Thyroid gland (tissue), 4 donors: Measurements from ENCODE around the gene APP. TPM values are rescaled to one million over a fixed set of nuclear protein-coding genes. Genes with fewer than 3 reads are reported as not detected.

Experiments used
- DNase-seq, 2 donors: peaks; one replicate each; pipeline ENCODE4 v3.0.0-alpha.2; 2019
- H3K27ac ChIP-seq, 3 donors: fragments of 200-600 bp; sonication (generic); 1 replicate in 2 of 3; 2 replicates in 1 of 3; pipeline ENCODE4 v1.5.1; 2016 to 2019; ENCODE audit warnings: mild to moderate bottlenecking in 1 of 3, moderate library complexity in 1 of 3
- H3K27me3 ChIP-seq: fragments of 200-600 bp; sonication (generic); one replicate; pipeline ENCODE4 v1.5.1; 2019
- H3K36me3 ChIP-seq, 2 donors: fragments of 200-600 bp; sonication (generic); one replicate each; pipeline ENCODE4 v1.5.1; 2016 to 2019
- H3K4me1 ChIP-seq, 2 donors: fragments of 200-600 bp; sonication (generic); one replicate each; pipeline ENCODE4 v1.5.1; 2017 to 2019
- H3K4me3 ChIP-seq, 3 donors: fragments of 200-600 bp; sonication (generic); replicated peaks in 1 of 3; 1 replicate in 2 of 3; 2 replicates in 1 of 3; pipeline ENCODE4 v1.5.1; 2016; ENCODE audit warnings: mild to moderate bottlenecking in 1 of 3
- H3K9me3 ChIP-seq: fragments of 200-600 bp; sonication (generic); one replicate; pipeline ENCODE4 v1.5.1; 2017
- POLR2A ChIP-seq, 2 donors: fragments of 450-650 bp; IDR thresholded peaks; one replicate each; pipeline ENCODE4 v1.6.1; 2017; ENCODE audit warnings: antibody characterized with exemption in 2 of 2, mild to moderate bottlenecking in 2 of 2, moderate library complexity in 1 of 2
- WGBS, 2 donors: methylation state at CpG; one replicate each; pipeline ENCODE4 v1.1.5; 2017; 5-methylcytosine and 5-hydroxymethylcytosine counted together
- intact Hi-C: fragments of 100-400 bp; cut with DNase I; formaldehyde crosslinking; loops from one replicate; pipeline ENCODE4 v1.15.1; 2023
- total RNA-seq, 4 donors: library from RNA; depleted of rRNA; stranded (reverse); fragments of >200 nt; gene quantifications; one replicate each; pipeline ENCODE4 v1.2.3, GENCODE V29; 2016
- TF ChIP-seq, protein P1 (sequence below), 6 experiments: fragments of 200-600 bp in 3 of 6; fragments of 450-650 bp in 3 of 6; sonication (generic) in 3 of 6; IDR thresholded peaks; one replicate each; pipeline ENCODE4 v1.5.1; 2016 to 2019; ENCODE audit warnings: antibody characterized with exemption in 6 of 6, mild to moderate bottlenecking in 2 of 6, inconsistent platforms in 1 of 6, moderate library complexity in 1 of 6

Gene APP
- total RNA-seq, 4 donors from 2014 or later = 513 to 716 (median 676) TPM

- intact Hi-C loops = no loop called here
- WGBS, 2 donors = 79 to 91% methylated on average over 2 of the region's 2 CpGs
- DNase-seq = no peak
Measured at GRCh38 chr21:25953659-25954058, 216.9 kb downstream of the APP start.

GRCh38 chr21:25953196-25953595 lies 217.4 kb downstream of the APP start:
- Histone ChIP-seq H3K4me3 (no peak overlapping the region), H3K9me3 (no peaks in the 10 kb centered on the region), H3K36me3 (peaks cover 8 to 14% of the 10 kb centered on the region in 2 donors), H3K4me1 (no peaks in the 10 kb centered on the region), H3K27ac (no peak overlapping the region), H3K27me3 (no peaks in the 10 kb centered on the region)
- 90 to 97% methylated on average over 3 of the region's 3 CpGs for WGBS, 2 donors
- TF ChIP-seq POLR2A (IDR thresholded peaks at IDR 0.05) = no peak
- TF ChIP-seq, protein P1, sequence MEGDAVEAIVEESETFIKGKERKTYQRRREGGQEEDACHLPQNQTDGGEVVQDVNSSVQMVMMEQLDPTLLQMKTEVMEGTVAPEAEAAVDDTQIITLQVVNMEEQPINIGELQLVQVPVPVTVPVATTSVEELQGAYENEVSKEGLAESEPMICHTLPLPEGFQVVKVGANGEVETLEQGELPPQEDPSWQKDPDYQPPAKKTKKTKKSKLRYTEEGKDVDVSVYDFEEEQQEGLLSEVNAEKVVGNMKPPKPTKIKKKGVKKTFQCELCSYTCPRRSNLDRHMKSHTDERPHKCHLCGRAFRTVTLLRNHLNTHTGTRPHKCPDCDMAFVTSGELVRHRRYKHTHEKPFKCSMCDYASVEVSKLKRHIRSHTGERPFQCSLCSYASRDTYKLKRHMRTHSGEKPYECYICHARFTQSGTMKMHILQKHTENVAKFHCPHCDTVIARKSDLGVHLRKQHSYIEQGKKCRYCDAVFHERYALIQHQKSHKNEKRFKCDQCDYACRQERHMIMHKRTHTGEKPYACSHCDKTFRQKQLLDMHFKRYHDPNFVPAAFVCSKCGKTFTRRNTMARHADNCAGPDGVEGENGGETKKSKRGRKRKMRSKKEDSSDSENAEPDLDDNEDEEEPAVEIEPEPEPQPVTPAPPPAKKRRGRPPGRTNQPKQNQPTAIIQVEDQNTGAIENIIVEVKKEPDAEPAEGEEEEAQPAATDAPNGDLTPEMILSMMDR (IDR thresholded peaks at IDR 0.05) = no peak
- no peak for DNase-seq
- intact Hi-C loops = no loop called here

More at GRCh38 chr21:25953659-25954058, 216.9 kb downstream of the APP start:
- Histone ChIP-seq H3K36me3 (peaks cover 8 to 14% of the 10 kb centered on the region in 2 donors), H3K27ac (no peak overlapping the region), H3K27me3 (no peaks in the 10 kb centered on the region), H3K9me3 (no peaks in the 10 kb centered on the region), H3K4me1 (no peaks in the 10 kb centered on the region), H3K4me3 (no peak overlapping the region)
- TF ChIP-seq, protein P1 (IDR thresholded peaks at IDR 0.05) = no peak
- TF ChIP-seq POLR2A (IDR thresholded peaks at IDR 0.05) = no peak

GRCh38 chr21:25952306-25952705 lies 218.3 kb downstream of the APP start:
- no peak for DNase-seq
- no peak overlapping the region for H3K27ac ChIP-seq
- no peaks in the 10 kb centered on the region for H3K9me3 ChIP-seq
- WGBS, 2 donors = 88 to 90% methylated on average over 1 of the region's 1 CpG
- H3K4me1 ChIP-seq = no peaks in the 10 kb centered on the region
- intact Hi-C loops = no loop called here
- peaks cover 8 to 14% of the 10 kb centered on the region in 2 donors for H3K36me3 ChIP-seq
- no peak for TF ChIP-seq POLR2A (IDR thresholded peaks at IDR 0.05)
- TF ChIP-seq, protein P1 (IDR thresholded peaks at IDR 0.05) = no peak
- no peak overlapping the region for H3K4me3 ChIP-seq
- H3K27me3 ChIP-seq = no peaks in the 10 kb centered on the region

GRCh38 chr21:25949701-25950100 lies 220.9 kb downstream of the APP start:
- WGBS, 2 donors = 0% methylated on average over 1 of the region's 1 CpG; no CpG with 5 or more reads in 1 of the 2 donors
- H3K27ac ChIP-seq = no peak overlapping the region

DNA sequence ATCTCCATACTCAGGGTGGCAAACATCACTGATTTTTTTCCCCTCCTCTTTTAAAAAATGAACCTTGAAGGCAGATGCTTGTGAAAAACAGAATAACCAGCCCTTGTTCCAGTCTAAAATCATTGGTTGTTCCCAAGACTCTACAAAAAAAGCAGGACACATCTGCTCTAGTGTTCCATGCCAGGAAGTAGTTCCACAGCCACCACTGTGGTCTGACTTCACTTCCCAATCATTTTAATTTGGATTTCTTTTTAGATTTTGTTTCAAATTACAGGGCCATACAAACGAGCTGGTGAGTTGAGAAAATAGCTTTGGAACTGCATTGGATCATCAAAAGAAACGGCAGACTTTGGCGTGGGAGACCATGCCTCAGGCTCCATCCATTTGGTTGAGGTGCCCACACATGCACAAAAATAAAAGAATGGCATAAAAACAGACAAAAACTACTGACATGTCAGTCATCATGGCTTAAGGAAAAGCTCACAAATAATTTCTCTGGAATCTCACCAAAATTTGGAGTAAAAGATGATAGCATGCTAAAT lies 225.8 kb downstream of the APP start:
- no peak for DNase-seq
- peaks cover 0 to 3% of the 10 kb centered on the region in 2 donors for H3K36me3 ChIP-seq
- no peak overlapping the region for H3K4me3 ChIP-seq
- WGBS, 2 donors = 83% methylated on average over 3 of the region's 3 CpGs
- no peaks in the 10 kb centered on the region for H3K9me3 ChIP-seq
- intact Hi-C loops = no loop called here
- TF ChIP-seq, protein P1 (IDR thresholded peaks at IDR 0.05) = no peak
- H3K27me3 ChIP-seq = no peaks in the 10 kb centered on the region
- no peaks in the 10 kb centered on the region for H3K4me1 ChIP-seq
- H3K27ac ChIP-seq = no peak overlapping the region

More at GRCh38 chr21:25949701-25950100, 220.9 kb downstream of the APP start:
- no peak overlapping the region for H3K4me3 ChIP-seq
- H3K4me1 ChIP-seq = no peaks in the 10 kb centered on the region
- intact Hi-C loops = no loop called here
- no peaks in the 10 kb centered on the region for H3K9me3 ChIP-seq
- DNase-seq = no peak
- no peaks in the 10 kb centered on the region for H3K27me3 ChIP-seq
- no peak for TF ChIP-seq POLR2A (IDR thresholded peaks at IDR 0.05)
- TF ChIP-seq, protein P1 (IDR thresholded peaks at IDR 0.05) = no peak
- peaks cover 8 to 17% of the 10 kb centered on the region in 2 donors for H3K36me3 ChIP-seq
